Calu3 (cell line): ENCODE measurements around the gene GALK1. TPM values are rescaled to one million over a fixed set of nuclear protein-coding genes. Genes with fewer than 3 reads are reported as not detected.

Experiments
- BruUV-seq: library from RNA; stranded (reverse); fragments of 400-500 nt; replicated peaks from 2 replicates; lab custom pipeline; 2021; lab: Mats Ljungman, UMichigan
- CTCF ChIA-PET: fragments of 300-600 bp; sonication (Branson Sonifier 250); formaldehyde crosslinking; loops from one replicate; lab custom pipeline; 2022; ENCODE audit warnings: antibody characterized with exemption; lab: Charles Lee
- DNase-seq: peaks from one replicate; pipeline ENCODE4 v3.0.0; 2022
- H3K27ac Mint-ChIP-seq: one replicate; pipeline ENCODE4 v1.8.0; 2022; ENCODE audit warnings: mixed read lengths; ENCODE audit not compliant: unreplicated experiment
- H3K27me3 Mint-ChIP-seq: one replicate; pipeline ENCODE4 v1.8.0; 2022; ENCODE audit warnings: mixed read lengths; ENCODE audit not compliant: unreplicated experiment
- H3K36me3 Mint-ChIP-seq: one replicate; pipeline ENCODE4 v1.8.0; 2022; ENCODE audit warnings: mild to moderate bottlenecking, moderate library complexity, mixed read lengths; ENCODE audit not compliant: insufficient read depth, unreplicated experiment
- H3K4me1 Mint-ChIP-seq: one replicate; pipeline ENCODE4 v1.8.0; 2022; ENCODE audit warnings: mild to moderate bottlenecking, low read depth, mixed read lengths; ENCODE audit not compliant: unreplicated experiment
- H3K4me3 Mint-ChIP-seq: one replicate; pipeline ENCODE4 v1.8.0; 2022; ENCODE audit warnings: mild to moderate bottlenecking, low read depth, moderate library complexity, mixed read lengths; ENCODE audit not compliant: unreplicated experiment
- H3K9me3 Mint-ChIP-seq: one replicate; pipeline ENCODE4 v1.8.0; 2022; ENCODE audit warnings: low read depth, mixed read lengths; ENCODE audit not compliant: unreplicated experiment
- CTCF ChIP-seq: fragments of 200-600 bp; IDR thresholded peaks from one replicate; pipeline ENCODE4 v1.8.0; 2022; ENCODE audit warnings: antibody characterized with exemption; ENCODE audit not compliant: unreplicated experiment
- intact Hi-C: fragments of 100-400 bp; cut with micrococcal nuclease; formaldehyde crosslinking; loops from one replicate; pipeline ENCODE4 v1.10.0; 2022; ENCODE audit not compliant: unreplicated experiment
- microRNA-seq: library from miRNA; unstranded; fragments of <30 nt; microRNA quantifications from one replicate; pipeline ENCODE4 v1.2.0, GENCODE V29; 2022
- total RNA-seq: library from RNA; stranded (reverse); gene quantifications from 2 replicates; pipeline ENCODE4 v1.2.3, GENCODE V29; 2022

The GALK1 gene
- total RNA-seq, 1 experiment from 2014 or later: 20.4 TPM

GRCh38 chr17:75712446-75712845 lies 52.5 kb downstream of the GALK1 start:
- intact Hi-C loops: no loop called here
- Mint-ChIP-seq H3K27me3 (no peaks in the 10 kb centered on the region), H3K27ac (no peak overlapping the region), H3K9me3 (no peaks in the 10 kb centered on the region), H3K4me3 (no peak overlapping the region), H3K36me3 (peaks cover 10% of the 10 kb centered on the region), H3K4me1 (peaks cover 3% of the 10 kb centered on the region)
- no peak for TF ChIP-seq CTCF
- CTCF ChIA-PET: no interaction called here
- DNase-seq: no peak
- no TSS peak for BruUV-seq

Small RNA genes within 50 kb of the gene (microRNA-seq; reads per million reads assigned to microRNA genes)
- gene MIR4738: not detected

Other genes with a start within 250 kb of the GALK1 start
- 30.0 and 30.4 TPM in 2 replicates for gene CASKIN2, start 249.7 kb downstream of the GALK1 start, total RNA-seq
- gene TSEN54, start 248.7 kb downstream of the GALK1 start, total RNA-seq: 52.1 and 55.4 TPM in 2 replicates
- gene LLGL2, start 239.5 kb downstream of the GALK1 start, total RNA-seq: 208 and 251 TPM in 2 replicates
- gene MYO15B, start 177.4 kb downstream of the GALK1 start, total RNA-seq: 58.4 and 78.6 TPM in 2 replicates
- 1.9 and 3.5 TPM in 2 replicates for gene SMIM5, start 131.8 kb downstream of the GALK1 start, total RNA-seq
- 71.3 and 87.3 TPM in 2 replicates for gene RECQL5, start 98.0 kb downstream of the GALK1 start, total RNA-seq
- 96.4 and 98.4 TPM in 2 replicates for gene SAP30BP, start 97.9 kb downstream of the GALK1 start, total RNA-seq
- 253 and 301 TPM in 2 replicates for gene ITGB4, start 43.7 kb downstream of the GALK1 start, total RNA-seq
- 26.0 and 29.7 TPM in 2 replicates for gene UNK, start 19.6 kb upstream of the GALK1 start, total RNA-seq
- gene UNC13D, start 79.2 kb upstream of the GALK1 start, total RNA-seq: 103 and 104 TPM in 2 replicates
- 126 and 133 TPM in 2 replicates for gene WBP2, start 90.1 kb upstream of the GALK1 start, total RNA-seq
- 51.2 and 54.1 TPM in 2 replicates for gene TRIM47, start 113.4 kb upstream of the GALK1 start, total RNA-seq
- gene TRIM65, start 131.8 kb upstream of the GALK1 start, total RNA-seq: 15.4 and 18.9 TPM in 2 replicates
- gene MRPL38, start 139.7 kb upstream of the GALK1 start, total RNA-seq: 112 and 130 TPM in 2 replicates
- gene FBF1, start 175.8 kb upstream of the GALK1 start, total RNA-seq: 32.6 and 33.6 TPM in 2 replicates
- 53.1 and 57.3 TPM in 2 replicates for gene ACOX1, start 214.0 kb upstream of the GALK1 start, total RNA-seq
- gene TEN1, start 214.0 kb upstream of the GALK1 start, total RNA-seq: 15.3 and 15.8 TPM in 2 replicates
- gene CDK3, start 235.7 kb upstream of the GALK1 start, total RNA-seq: 9.4 and 9.8 TPM in 2 replicates